NCI-H446 treated with DMSO at 0.1 percent for 48 hours (cell line): Measurements from ENCODE around the gene HNF4A.

ENCODE experiments used
- DNase-seq: peaks from one replicate; lab custom pipeline; 2025; lab: John Stamatoyannopoulos, UW

The HNF4A gene

GRCh38 chr20:44445742-44446710 lies 90.5 kb downstream of the HNF4A start:
- DNase-seq: no peak

- DNase-seq: no peak
Observed at GRCh38 chr20:44447827-44448419, 92.4 kb downstream of the HNF4A start.

GRCh38 chr20:44448753-44449546 lies 93.5 kb downstream of the HNF4A start:
- no peak for DNase-seq

- no peak for DNase-seq
Observed at GRCh38 chr20:44449864-44450263, 94.4 kb downstream of the HNF4A start.

- DNase-seq: no peak
Observed at GRCh38 chr20:44450281-44450889, 94.9 kb downstream of the HNF4A start.

GRCh38 chr20:44450903-44451450 lies 95.5 kb downstream of the HNF4A start:
- no peak for DNase-seq

GRCh38 chr20:44454306-44454963 lies 98.9 kb downstream of the HNF4A start:
- no peak for DNase-seq

GRCh38 chr20:44455126-44455525 lies 99.6 kb downstream of the HNF4A start:
- DNase-seq: no peak

- DNase-seq: no peak
Observed at GRCh38 chr20:44456611-44457010, 101.1 kb downstream of the HNF4A start.

- no peak for DNase-seq
Observed at GRCh38 chr20:44457016-44457415, 101.5 kb downstream of the HNF4A start.

- DNase-seq: no peak
Observed at GRCh38 chr20:44459271-44459670, 103.8 kb downstream of the HNF4A start.

- no peak for DNase-seq
Observed at GRCh38 chr20:44460795-44461141, 105.3 kb downstream of the HNF4A start.

GRCh38 chr20:44461142-44461802 lies 105.8 kb downstream of the HNF4A start:
- no peak for DNase-seq

- DNase-seq: no peak
Observed at GRCh38 chr20:44461803-44462174, 106.3 kb downstream of the HNF4A start.

GRCh38 chr20:44463466-44463865 lies 108.0 kb downstream of the HNF4A start:
- DNase-seq: no peak

- no peak for DNase-seq
Observed at GRCh38 chr20:44464514-44464913, 109.0 kb downstream of the HNF4A start.

GRCh38 chr20:44465001-44465560 lies 109.6 kb downstream of the HNF4A start:
- no peak for DNase-seq

GRCh38 chr20:44467289-44467883 lies 111.9 kb downstream of the HNF4A start:
- DNase-seq: no peak

- DNase-seq: no peak
Observed at GRCh38 chr20:44468044-44468782, 112.7 kb downstream of the HNF4A start.
